Islet of Langerhans (tissue), 1 donor: ENCODE measurements around the gene PLEKHJ1.

Experiments
- FAIRE-seq: peaks from one replicate; lab custom pipeline; 2011; peaks lifted over from hg19 to GRCh38; lab: Jason Lieb, UNC

Gene PLEKHJ1

GRCh38 chr19:2249010-2249866, 13.1 kb upstream of the PLEKHJ1 start, which contains the start of gene AMH:
TSS of gene AMH (plus strand) at chr19:2249323. CDS start at chr19:2249333, 10 bp downstream.
- no peak for FAIRE-seq

GRCh38 chr19:2248136-2249009, 12.2 kb upstream of the PLEKHJ1 start:
- no peak for FAIRE-seq

GRCh38 chr19:2247433-2248101, 11.4 kb upstream of the PLEKHJ1 start:
- no peak for FAIRE-seq

GRCh38 chr19:2246801-2247361, 10.8 kb upstream of the PLEKHJ1 start:
- FAIRE-seq: no peak

- FAIRE-seq: no peak
Measured at GRCh38 chr19:2246014-2246620, 10.0 kb upstream of the PLEKHJ1 start.

GRCh38 chr19:2245273-2245672, 9.1 kb upstream of the PLEKHJ1 start:
- no peak for FAIRE-seq

GRCh38 chr19:2244486-2244885, 8.4 kb upstream of the PLEKHJ1 start:
- FAIRE-seq: no peak

GRCh38 chr19:2244125-2244411, 7.9 kb upstream of the PLEKHJ1 start:
- FAIRE-seq: no peak

- FAIRE-seq: no peak
Measured at GRCh38 chr19:2243274-2244124, 7.4 kb upstream of the PLEKHJ1 start.

- FAIRE-seq: no peak
Measured at GRCh38 chr19:2242816-2243215, 6.7 kb upstream of the PLEKHJ1 start.

GRCh38 chr19:2242092-2242537, 6.0 kb upstream of the PLEKHJ1 start:
- no peak for FAIRE-seq

GRCh38 chr19:2240881-2241760, 5.0 kb upstream of the PLEKHJ1 start:
- FAIRE-seq: no peak

- no peak for FAIRE-seq
Measured at GRCh38 chr19:2239771-2240770, 3.9 kb upstream of the PLEKHJ1 start.

- no peak for FAIRE-seq
Measured at GRCh38 chr19:2239173-2239572, 3.0 kb upstream of the PLEKHJ1 start.

- no peak for FAIRE-seq
Measured at GRCh38 chr19:2237869-2238153, 1.7 kb upstream of the PLEKHJ1 start.

GRCh38 chr19:2237051-2237868, 1.1 kb upstream of the PLEKHJ1 start:
- no peak for FAIRE-seq

GRCh38 chr19:2236064-2236313, 140 bp downstream of the PLEKHJ1 start:
- no peak for FAIRE-seq

- FAIRE-seq: no peak
Measured at GRCh38 chr19:2235381-2236063, 607 bp downstream of the PLEKHJ1 start.
